GM23338 (cell line): ENCODE measurements around the gene OSBPL6. TPM values are rescaled to one million over a fixed set of nuclear protein-coding genes. Genes with fewer than 3 reads are reported as not detected.

ENCODE experiments used
- CTCF ChIP-seq, 2 experiments: fragments of 200-600 bp in 1 of 2; sonication (generic) in 1 of 2; conservative IDR thresholded peaks; 2 replicates each; pipeline versions ENCODE4 v1.5.1 to v1.6.1; 2016 to 2017; ENCODE audit warnings: antibody characterized with exemption in 2 of 2, low read depth in 2 of 2, mild to moderate bottlenecking in 2 of 2, moderate library complexity in 1 of 2
- EZH2 ChIP-seq: fragments of 200-600 bp; sonication (generic); IDR thresholded peaks from one replicate; pipeline ENCODE4 v1.8.0; 2017; ENCODE audit warnings: antibody characterized with exemption, mild to moderate bottlenecking, low read depth; ENCODE audit not compliant: unreplicated experiment
- EZH2phosphoT487 ChIP-seq: fragments of 200-600 bp; sonication (generic); IDR thresholded peaks from one replicate; pipeline ENCODE4 v1.8.1; 2018; ENCODE audit warnings: antibody characterized with exemption; ENCODE audit not compliant: unreplicated experiment
- JUNB ChIP-seq: IDR thresholded peaks from one replicate; pipeline ENCODE4 v1.6.1; 2016; ENCODE audit warnings: antibody characterized with exemption; ENCODE audit not compliant: unreplicated experiment
- NANOG ChIP-seq: IDR thresholded peaks from 2 replicates; pipeline ENCODE4 v1.6.1; 2016; ENCODE audit warnings: antibody characterized with exemption, borderline replicate concordance
- POLR2AphosphoS5 ChIP-seq: IDR thresholded peaks from 2 replicates; pipeline ENCODE4 v1.6.1; 2016; ENCODE audit warnings: antibody characterized with exemption, low read depth
- REST ChIP-seq: IDR thresholded peaks from one replicate; pipeline ENCODE4 v1.6.1; 2018; ENCODE audit warnings: antibody characterized with exemption; ENCODE audit not compliant: unreplicated experiment
- STAT1 ChIP-seq: IDR thresholded peaks from one replicate; pipeline ENCODE4 v1.6.1; 2016; ENCODE audit warnings: antibody characterized with exemption; ENCODE audit not compliant: unreplicated experiment
- ZNF331 ChIP-seq: fragments of 250-450 bp; sonication (Bioruptor Pico); IDR thresholded peaks from 2 replicates; pipeline ENCODE4 v1.5.0; 2020; ENCODE audit warnings: low read depth, mild to moderate bottlenecking, moderate library complexity
- ZNF462 ChIP-seq: fragments of 250-450 bp; sonication (Bioruptor Pico); IDR thresholded peaks from 2 replicates; pipeline ENCODE4 v1.5.0; 2020; ENCODE audit warnings: mild to moderate bottlenecking, moderate library complexity
- polyA plus RNA-seq: library from polyadenylated mRNA; unstranded; fragments of >200 nt; fragmentation: Nextera tagmentation; extraction: Ambion mirVana; gene quantifications from 2 replicates; pipeline ENCODE4 v1.2.1, GENCODE V29; 2016
- total RNA-seq: library from RNA; depleted of rRNA; stranded (reverse); fragments of >200 nt; shearing (Covaris generic); gene quantifications from 2 replicates; pipeline ENCODE4 v1.2.3, GENCODE V29; 2014

Gene OSBPL6
- total and polyA plus RNA-seq, 2 experiments from 2014 or later = 6.0 to 8.5 TPM

- TF ChIP-seq ZNF462 (CRISPR knock-in tag) (no peak), NANOG (no peak), ZNF331 (CRISPR knock-in tag) (no peak), REST (no peak), STAT1 (no peak), JUNB (no peak), EZH2phosphoT487 (no peak), EZH2 (no peak), CTCF (conservative IDR thresholded peaks at IDR 0.05; ENCODE audit: low read depth in 2 of 2) (no peak), POLR2AphosphoS5 (no peak)
These were observed 34.3 kb upstream of the OSBPL6 start (continued) for GRCh38 chr2:178159966-178160365.
